Keratinocyte (primary cell): ENCODE data around the gene KLHL5. TPM values are rescaled to one million over a fixed set of nuclear protein-coding genes. Genes with fewer than 3 reads are reported as not detected.

Experiments
- DNase-seq: peaks from one replicate; pipeline ENCODE4 v3.0.0-alpha.2; 2011; ENCODE audit warnings: low read depth, missing footprints, low spot score
- FAIRE-seq: peaks from 2 replicates; lab custom pipeline; 2011; peaks lifted over from hg19 to GRCh38; lab: Jason Lieb, UNC
- H2AFZ ChIP-seq: 2 replicates; pipeline ENCODE4 v1.6.0; 2012; ENCODE audit warnings: low read length, control low read depth, inconsistent platforms; ENCODE audit not compliant: control insufficient read depth
- H3K27ac ChIP-seq: 2 replicates; pipeline ENCODE4 v1.5.1; 2011; ENCODE audit warnings: low read length; ENCODE audit not compliant: control insufficient read depth, insufficient read depth
- H3K27me3 ChIP-seq: 3 replicates; pipeline ENCODE4 v1.6.0; 2011; ENCODE audit warnings: low read length; ENCODE audit not compliant: control insufficient read depth, insufficient read depth; ENCODE audit errors: extremely low read depth
- H3K36me3 ChIP-seq, 2 experiments: 2 replicates in 1 of 2; 3 replicates in 1 of 2; pipeline ENCODE4 v1.5.1; 2011; ENCODE audit warnings: low read length in 2 of 2, mild to moderate bottlenecking in 1 of 2; ENCODE audit not compliant: control insufficient read depth in 2 of 2, insufficient read depth in 2 of 2; ENCODE audit errors: extremely low read depth in 1 of 2
- H3K4me1 ChIP-seq: 3 replicates; pipeline ENCODE4 v1.5.1; 2011; ENCODE audit warnings: low read length; ENCODE audit not compliant: control insufficient read depth, insufficient read depth; ENCODE audit errors: extremely low read depth
- H3K4me2 ChIP-seq: 3 replicates; pipeline ENCODE4 v1.6.0; 2011; ENCODE audit warnings: low read depth, low read length; ENCODE audit not compliant: control insufficient read depth, insufficient read depth; ENCODE audit errors: extremely low read depth
- H3K4me3 ChIP-seq, 3 experiments: fragments of 200-600 bp in 1 of 3; sonication (generic) in 1 of 3; 2 replicates in 2 of 3; 3 replicates in 1 of 3; pipeline ENCODE4 v1.5.1; 2011 to 2016; ENCODE audit warnings: low read length in 3 of 3, mild to moderate bottlenecking in 3 of 3, control low read depth in 2 of 3, inconsistent platforms in 1 of 3, low read depth in 1 of 3, mixed read lengths in 1 of 3, mixed run types in 1 of 3, moderate library complexity in 1 of 3; ENCODE audit not compliant: control insufficient read depth in 2 of 3, insufficient read depth in 2 of 3; ENCODE audit errors: extremely low read depth in 1 of 3
- H3K79me2 ChIP-seq: 2 replicates; pipeline ENCODE4 v1.6.0; 2012; ENCODE audit warnings: low read length; ENCODE audit not compliant: control insufficient read depth, insufficient read depth
- H3K9ac ChIP-seq: 3 replicates; pipeline ENCODE4 v1.6.0; 2011; ENCODE audit warnings: low read length; ENCODE audit not compliant: control insufficient read depth, insufficient read depth; ENCODE audit errors: extremely low read depth
- H3K9me1 ChIP-seq: 3 replicates; pipeline ENCODE4 v1.6.0; 2011; ENCODE audit warnings: low read length; ENCODE audit not compliant: control insufficient read depth, insufficient read depth; ENCODE audit errors: extremely low read depth
- H3K9me3 ChIP-seq: 2 replicates; pipeline ENCODE4 v1.5.1; 2012; ENCODE audit warnings: low read depth, low read length; ENCODE audit not compliant: control insufficient read depth
- H4K20me1 ChIP-seq: 3 replicates; pipeline ENCODE4 v1.6.0; 2011; ENCODE audit warnings: low read length; ENCODE audit not compliant: control insufficient read depth, insufficient read depth; ENCODE audit errors: extremely low read depth
- EZH2 ChIP-seq: IDR thresholded peaks from one replicate; pipeline ENCODE4 v1.6.1; 2012; ENCODE audit warnings: inconsistent platforms, mild to moderate bottlenecking, low read length, moderate library complexity
- dilution Hi-C: fragments of 300-500 bp; cut with MboI; formaldehyde crosslinking; loops from one replicate; pipeline ENCODE4 v1.7.0; 2020; ENCODE audit warnings: low sequenced_read_pairs; ENCODE audit not compliant: extremely low pct_ligation_motif_present
- polyA plus RNA-seq, 5 experiments: library from polyadenylated mRNA; depleted of rRNA in 3 of 5; stranded (reverse) in 3 of 5; stranded (forward) in 1 of 5; unstranded in 1 of 5; fragments of >200 nt; gene quantifications; 1 replicate in 1 of 5; 2 replicates in 3 of 5; 3 replicates in 1 of 5; pipeline versions ENCODE4 v1.2.1 to v1.2.3, GENCODE V29; 2011 to 2012; ENCODE audit warnings: missing spikeins in 2 of 5, low read depth in 1 of 5, low replicate concordance in 1 of 5
- TF ChIP-seq, protein P1 (sequence below), 3 experiments: IDR thresholded peaks in 1 of 3; conservative IDR thresholded peaks in 1 of 3; optimal IDR thresholded peaks in 1 of 3; 2 replicates in 2 of 3; 3 replicates in 1 of 3; pipeline versions ENCODE3 to v1.5.1; 2011; ENCODE audit warnings: low read length in 3 of 3, mild to moderate bottlenecking in 3 of 3, moderate library complexity in 2 of 3, control low read depth in 1 of 3, inconsistent platforms in 1 of 3; ENCODE audit not compliant: insufficient read depth in 2 of 3; ENCODE audit errors: extremely low read depth in 1 of 3

The KLHL5 gene
- polyA plus RNA-seq, 1 donor (not counting 4 experiments of a cell fraction or from before 2014, with no cell fraction given): 25.4 TPM

DNA sequence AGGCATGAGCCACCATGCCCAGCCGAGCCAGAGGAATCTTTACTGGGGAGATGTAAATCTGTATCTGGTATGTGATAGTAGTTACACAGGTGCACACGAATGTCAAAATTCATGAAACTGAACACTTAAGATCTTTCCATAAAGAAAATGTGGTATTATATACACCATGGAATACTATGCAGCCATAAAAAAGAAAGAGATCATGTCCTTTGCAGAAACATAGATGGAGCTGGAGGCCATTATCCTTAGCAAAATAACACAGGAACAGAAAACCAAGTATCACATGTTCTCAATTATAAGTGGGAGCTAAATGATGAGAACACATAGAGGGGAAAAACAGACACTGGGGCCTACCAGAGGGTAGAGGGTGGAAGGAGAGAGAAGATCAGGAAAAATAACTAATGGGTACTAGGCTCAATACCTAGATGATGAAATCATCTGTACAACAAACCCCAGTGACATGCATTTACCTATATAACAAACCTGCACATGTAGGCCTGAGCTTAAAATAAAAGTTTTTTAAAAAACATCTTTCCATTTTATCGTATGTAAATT lies 37.6 kb upstream of the KLHL5 start:
- no peak for FAIRE-seq
- no peak overlapping the region for H3K9ac ChIP-seq
- no peak overlapping the region for H3K4me3 ChIP-seq
- no peaks in the 10 kb centered on the region for H4K20me1 ChIP-seq
- dilution Hi-C loops: no loop called here
- H3K79me2 ChIP-seq: no peaks in the 10 kb centered on the region
- no peak for TF ChIP-seq EZH2
- TF ChIP-seq, protein P1, sequence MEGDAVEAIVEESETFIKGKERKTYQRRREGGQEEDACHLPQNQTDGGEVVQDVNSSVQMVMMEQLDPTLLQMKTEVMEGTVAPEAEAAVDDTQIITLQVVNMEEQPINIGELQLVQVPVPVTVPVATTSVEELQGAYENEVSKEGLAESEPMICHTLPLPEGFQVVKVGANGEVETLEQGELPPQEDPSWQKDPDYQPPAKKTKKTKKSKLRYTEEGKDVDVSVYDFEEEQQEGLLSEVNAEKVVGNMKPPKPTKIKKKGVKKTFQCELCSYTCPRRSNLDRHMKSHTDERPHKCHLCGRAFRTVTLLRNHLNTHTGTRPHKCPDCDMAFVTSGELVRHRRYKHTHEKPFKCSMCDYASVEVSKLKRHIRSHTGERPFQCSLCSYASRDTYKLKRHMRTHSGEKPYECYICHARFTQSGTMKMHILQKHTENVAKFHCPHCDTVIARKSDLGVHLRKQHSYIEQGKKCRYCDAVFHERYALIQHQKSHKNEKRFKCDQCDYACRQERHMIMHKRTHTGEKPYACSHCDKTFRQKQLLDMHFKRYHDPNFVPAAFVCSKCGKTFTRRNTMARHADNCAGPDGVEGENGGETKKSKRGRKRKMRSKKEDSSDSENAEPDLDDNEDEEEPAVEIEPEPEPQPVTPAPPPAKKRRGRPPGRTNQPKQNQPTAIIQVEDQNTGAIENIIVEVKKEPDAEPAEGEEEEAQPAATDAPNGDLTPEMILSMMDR (optimal IDR thresholded peaks at IDR 0.05 in 1 of 3, IDR thresholded peaks at IDR 0.05 in 1 of 3, conservative IDR thresholded peaks at IDR 0.05 in 1 of 3; ENCODE audit: extremely low read depth in 1 of 3, insufficient read depth in 2 of 3, low read length in 3 of 3): no peak
- no peaks in the 10 kb centered on the region for H3K4me1 ChIP-seq
- H3K36me3 ChIP-seq: no peaks in the 10 kb centered on the region
- no peak overlapping the region for H3K4me2 ChIP-seq
- H2AFZ ChIP-seq: no peak overlapping the region
- DNase-seq: no peak
- H3K27me3 ChIP-seq: no peaks in the 10 kb centered on the region
- H3K27ac ChIP-seq: no peak overlapping the region
- H3K9me1 ChIP-seq: no peaks in the 10 kb centered on the region
- H3K9me3 ChIP-seq: no peaks in the 10 kb centered on the region

DNA sequence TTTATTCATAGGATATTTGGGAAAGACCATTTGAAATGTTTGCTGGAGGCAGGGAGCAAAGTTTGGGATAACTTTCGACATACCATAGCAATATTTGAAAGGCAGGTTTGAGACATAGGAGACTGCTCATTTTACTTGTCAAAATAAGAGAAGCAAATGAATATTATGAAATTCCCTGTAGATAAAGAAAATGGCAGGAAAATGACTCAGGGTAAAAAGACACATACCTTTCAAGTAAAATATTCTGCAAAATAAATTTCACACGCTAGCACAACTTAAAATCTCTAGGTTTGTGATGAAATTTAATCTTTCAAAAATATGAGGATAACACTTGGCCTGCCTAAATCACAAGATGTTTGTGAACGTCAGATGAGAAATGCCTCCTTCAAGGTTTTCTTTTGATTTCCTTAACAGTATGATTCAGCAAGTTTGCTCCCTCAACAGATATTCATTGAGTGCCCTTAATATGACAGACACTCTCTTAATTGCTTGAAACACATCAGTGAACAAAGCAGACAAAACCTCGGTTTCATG lies 36.4 kb upstream of the KLHL5 start:
- dilution Hi-C loops: no loop called here
- H3K9ac ChIP-seq: no peak overlapping the region
- H3K4me3 ChIP-seq: no peak overlapping the region
- H3K79me2 ChIP-seq: no peaks in the 10 kb centered on the region
- H4K20me1 ChIP-seq: no peaks in the 10 kb centered on the region
- H3K9me3 ChIP-seq: no peaks in the 10 kb centered on the region
- TF ChIP-seq EZH2: no peak
- TF ChIP-seq, protein P1 (optimal IDR thresholded peaks at IDR 0.05 in 1 of 3, IDR thresholded peaks at IDR 0.05 in 1 of 3, conservative IDR thresholded peaks at IDR 0.05 in 1 of 3; ENCODE audit: extremely low read depth in 1 of 3, insufficient read depth in 2 of 3, low read length in 3 of 3): no peak
- H3K9me1 ChIP-seq: no peaks in the 10 kb centered on the region
- H3K27me3 ChIP-seq: no peaks in the 10 kb centered on the region
- H3K27ac ChIP-seq: no peak overlapping the region
- H3K36me3 ChIP-seq: no peaks in the 10 kb centered on the region
- H2AFZ ChIP-seq: no peak overlapping the region
- no peaks in the 10 kb centered on the region for H3K4me1 ChIP-seq
- no peak overlapping the region for H3K4me2 ChIP-seq
- DNase-seq: no peak
- FAIRE-seq: no peak
